ENCODE results near the gene PTPRR. TPM values are rescaled to one million over a fixed set of nuclear protein-coding genes. Genes with fewer than 3 reads are reported as not detected.

The PTPRR gene
- total RNA-seq, 1 donor from 2014 or later = 0.98 TPM

GRCh38 chr12:70604662-70605061 lies 315.9 kb downstream of the PTPRR start:
- Histone ChIP-seq H3K27ac (no peak overlapping the region), H3K4me1 (peaks cover 5% of the 10 kb centered on the region), H3K36me3 (no peaks in the 10 kb centered on the region), H3K4me3 (no peak overlapping the region), H3K27me3 (no peaks in the 10 kb centered on the region), H3K9me3 (no peaks in the 10 kb centered on the region)
- intact Hi-C loops (cut with DNase I) = no loop called here
- TF ChIP-seq POLR2A (IDR thresholded peaks at IDR 0.05) = no peak
- TF ChIP-seq, protein P1, sequence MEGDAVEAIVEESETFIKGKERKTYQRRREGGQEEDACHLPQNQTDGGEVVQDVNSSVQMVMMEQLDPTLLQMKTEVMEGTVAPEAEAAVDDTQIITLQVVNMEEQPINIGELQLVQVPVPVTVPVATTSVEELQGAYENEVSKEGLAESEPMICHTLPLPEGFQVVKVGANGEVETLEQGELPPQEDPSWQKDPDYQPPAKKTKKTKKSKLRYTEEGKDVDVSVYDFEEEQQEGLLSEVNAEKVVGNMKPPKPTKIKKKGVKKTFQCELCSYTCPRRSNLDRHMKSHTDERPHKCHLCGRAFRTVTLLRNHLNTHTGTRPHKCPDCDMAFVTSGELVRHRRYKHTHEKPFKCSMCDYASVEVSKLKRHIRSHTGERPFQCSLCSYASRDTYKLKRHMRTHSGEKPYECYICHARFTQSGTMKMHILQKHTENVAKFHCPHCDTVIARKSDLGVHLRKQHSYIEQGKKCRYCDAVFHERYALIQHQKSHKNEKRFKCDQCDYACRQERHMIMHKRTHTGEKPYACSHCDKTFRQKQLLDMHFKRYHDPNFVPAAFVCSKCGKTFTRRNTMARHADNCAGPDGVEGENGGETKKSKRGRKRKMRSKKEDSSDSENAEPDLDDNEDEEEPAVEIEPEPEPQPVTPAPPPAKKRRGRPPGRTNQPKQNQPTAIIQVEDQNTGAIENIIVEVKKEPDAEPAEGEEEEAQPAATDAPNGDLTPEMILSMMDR (IDR thresholded peaks at IDR 0.05) = no peak
- no peak for DNase-seq (ENCODE audit: extremely low spot score in 2 of 2)

DNA sequence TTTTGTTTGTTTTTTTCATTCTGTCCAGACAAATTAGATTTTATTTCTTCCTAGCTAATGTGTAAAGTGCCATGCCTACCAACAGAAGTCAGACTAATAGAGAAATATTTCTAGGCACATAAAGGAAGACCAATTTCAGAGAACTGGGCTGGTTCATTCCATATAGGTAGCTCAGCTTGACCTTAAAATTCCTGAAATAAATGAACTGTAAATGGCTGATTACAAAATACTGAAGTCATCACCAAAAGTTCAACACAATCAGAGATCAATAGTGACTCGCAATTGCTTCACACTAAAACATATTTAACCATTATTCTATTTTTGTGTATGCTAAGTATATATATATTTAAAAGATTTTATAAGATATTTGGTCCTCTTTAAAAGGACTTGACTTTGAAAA lies 317.5 kb downstream of the PTPRR start:
- no peak overlapping the region for H3K27ac ChIP-seq
- no peak overlapping the region for H3K4me3 ChIP-seq
- H3K36me3 ChIP-seq = no peaks in the 10 kb centered on the region
- H3K4me1 ChIP-seq = no peaks in the 10 kb centered on the region
- no peaks in the 10 kb centered on the region for H3K9me3 ChIP-seq
- H3K27me3 ChIP-seq = no peaks in the 10 kb centered on the region
- no peak for DNase-seq (ENCODE audit: extremely low spot score in 2 of 2)
- TF ChIP-seq POLR2A (IDR thresholded peaks at IDR 0.05) (no peak), POLR2AphosphoS5 (IDR thresholded peaks at IDR 0.05; ENCODE audit: insufficient read depth in 1 of 2, low read depth in 1 of 2) (no peak)
- TF ChIP-seq, protein P1 (IDR thresholded peaks at IDR 0.05) = no peak
- intact Hi-C loops (cut with DNase I) = no loop called here

- Histone ChIP-seq H3K27ac (no peak overlapping the region), H3K4me1 (no peaks in the 10 kb centered on the region), H3K27me3 (no peaks in the 10 kb centered on the region), H3K36me3 (no peaks in the 10 kb centered on the region), H3K4me3 (no peak overlapping the region), H3K9me3 (no peaks in the 10 kb centered on the region)
- TF ChIP-seq POLR2A (IDR thresholded peaks at IDR 0.05) (no peak), POLR2AphosphoS5 (IDR thresholded peaks at IDR 0.05; ENCODE audit: insufficient read depth in 1 of 2, low read depth in 1 of 2) (peak in 1 of 2 donors; percentile 19)
- TF ChIP-seq, protein P1 (IDR thresholded peaks at IDR 0.05) = no peak
- no peak for DNase-seq (ENCODE audit: extremely low spot score in 2 of 2)
- intact Hi-C loops (cut with DNase I) = loop anchor here (10.0 kb wide), 1 partner anchor 126 kb away; no protein-coding TSS in a partner anchor
Measured at GRCh38 chr12:70598467-70599193, 321.9 kb downstream of the PTPRR start.

- DNase-seq (ENCODE audit: extremely low spot score in 2 of 2) = no peak
Measured at GRCh38 chr12:70592664-70593063, 327.9 kb downstream of the PTPRR start.

More at GRCh38 chr12:70592664-70593063, 327.9 kb downstream of the PTPRR start:
- no peaks in the 10 kb centered on the region for H3K36me3 ChIP-seq
- H3K4me3 ChIP-seq = no peak overlapping the region
- H3K4me1 ChIP-seq = no peaks in the 10 kb centered on the region
- H3K27ac ChIP-seq = no peak overlapping the region
- H3K27me3 ChIP-seq = no peaks in the 10 kb centered on the region
- TF ChIP-seq POLR2AphosphoS5 (IDR thresholded peaks at IDR 0.05; ENCODE audit: insufficient read depth in 1 of 2, low read depth in 1 of 2) (no peak), POLR2A (IDR thresholded peaks at IDR 0.05) (no peak)
- TF ChIP-seq, protein P1 (IDR thresholded peaks at IDR 0.05) = no peak
- intact Hi-C loops (cut with DNase I) = loop anchor here (10.0 kb wide), 1 partner anchor 132 kb away; no protein-coding TSS in a partner anchor
- H3K9me3 ChIP-seq = no peaks in the 10 kb centered on the region
